IMR-90 (cell line): Measurements from ENCODE around the gene SERPINA12. TPM values are rescaled to one million over a fixed set of nuclear protein-coding genes. Genes with fewer than 3 reads are reported as not detected.

Experiments
- ATAC-seq: fragments of 200-7000 bp; cut with Tn5 transposase; 2 replicates; pipeline ENCODE4 v1.9.1; 2020; ENCODE audit warnings: low read depth, mild to moderate bottlenecking, moderate library complexity
- BruUV-seq: library from RNA; stranded (reverse); fragments of 400-500 nt; replicated peaks from 2 replicates; lab custom pipeline; 2021; lab: Mats Ljungman, UMichigan
- CTCF ChIA-PET: fragments of 300-600 bp; formaldehyde crosslinking; extraction: SDS; loops from one replicate; lab custom pipeline; 2021; ENCODE audit warnings: antibody characterized with exemption; lab: Yijun Ruan, JAX
- POLR2A ChIA-PET: fragments of 300-600 bp; sonication (Branson Sonifier 250); formaldehyde crosslinking; loops from one replicate; lab custom pipeline; 2022; ENCODE audit warnings: antibody characterized with exemption; ENCODE audit not compliant: unreplicated experiment; lab: Charles Lee
- DNase-seq: peaks from one replicate; pipeline ENCODE4 v3.0.0; 2013
- H2AFZ ChIP-seq: replicated peaks from 2 replicates; pipeline ENCODE3; 2013; ENCODE audit warnings: low read length, mild to moderate bottlenecking; ENCODE audit not compliant: poor library complexity
- H2AK5ac ChIP-seq: 2 replicates; pipeline ENCODE4 v1.6.1; 2013; ENCODE audit warnings: low read depth, low read length, inconsistent platforms
- H2AK9ac ChIP-seq: replicated peaks from 2 replicates; pipeline ENCODE3; 2013; ENCODE audit warnings: mild to moderate bottlenecking, low read depth, low read length, moderate library complexity; ENCODE audit not compliant: poor library complexity
- H2BK120ac ChIP-seq: 2 replicates; pipeline ENCODE4 v1.6.1; 2013; ENCODE audit warnings: low read depth, low read length, inconsistent platforms
- H2BK15ac ChIP-seq: 3 replicates; pipeline ENCODE4 v1.6.1; 2013; ENCODE audit warnings: low read depth, low read length, inconsistent platforms
- H2BK20ac ChIP-seq: 2 replicates; pipeline ENCODE4 v1.6.1; 2013; ENCODE audit warnings: low read depth, mild to moderate bottlenecking, inconsistent platforms, low read length, moderate library complexity
- H2BK5ac ChIP-seq: 2 replicates; pipeline ENCODE4 v1.6.1; 2013; ENCODE audit warnings: mild to moderate bottlenecking, low read depth, low read length, inconsistent platforms; ENCODE audit not compliant: poor library complexity, severe bottlenecking
- H3K14ac ChIP-seq: replicated peaks from 2 replicates; pipeline ENCODE4 v1.6.1; 2013; ENCODE audit warnings: low read depth, low read length, inconsistent platforms
- H3K18ac ChIP-seq: 2 replicates; pipeline ENCODE4 v1.6.1; 2013; ENCODE audit warnings: low read depth, low read length, control low read depth
- H3K23ac ChIP-seq: 2 replicates; pipeline ENCODE4 v1.6.1; 2013; ENCODE audit warnings: low read depth, low read length, inconsistent platforms
- H3K27ac ChIP-seq: 2 replicates; pipeline ENCODE4 v1.5.1; 2013; ENCODE audit warnings: mild to moderate bottlenecking, control low read depth, low read length; ENCODE audit not compliant: insufficient read depth
- H3K27me3 ChIP-seq: 2 replicates; pipeline ENCODE4 v1.6.1; 2013; ENCODE audit warnings: low read length; ENCODE audit not compliant: control insufficient read depth, insufficient read depth
- H3K36me3 ChIP-seq: 2 replicates; pipeline ENCODE4 v1.6.1; 2013; ENCODE audit warnings: low read length, mixed read lengths; ENCODE audit not compliant: control insufficient read depth, insufficient read depth
- H3K4ac ChIP-seq: 2 replicates; pipeline ENCODE4 v1.6.1; 2013; ENCODE audit warnings: low read depth, low read length, inconsistent platforms
- H3K4me1 ChIP-seq: 2 replicates; pipeline ENCODE4 v1.6.1; 2013; ENCODE audit warnings: low read length, mixed read lengths; ENCODE audit not compliant: control insufficient read depth, insufficient read depth
- H3K4me2 ChIP-seq: 2 replicates; pipeline ENCODE4 v1.6.1; 2013; ENCODE audit warnings: low read depth, mild to moderate bottlenecking, control low read depth, low read length, moderate library complexity
- H3K4me3 ChIP-seq: 2 replicates; pipeline ENCODE4 v1.5.1; 2013; ENCODE audit warnings: low read depth, mild to moderate bottlenecking, control low read depth, low read length, moderate library complexity; ENCODE audit not compliant: insufficient read depth
- H3K56ac ChIP-seq: 2 replicates; pipeline ENCODE4 v1.6.1; 2013; ENCODE audit warnings: low read length, inconsistent platforms; ENCODE audit not compliant: insufficient read depth; ENCODE audit errors: extremely low read depth
- H3K79me1 ChIP-seq, 2 experiments: 2 replicates each; pipeline ENCODE4 v1.6.1; 2013; ENCODE audit warnings: low read length in 2 of 2, inconsistent platforms in 1 of 2, low read depth in 1 of 2
- H3K9ac ChIP-seq: 2 replicates; pipeline ENCODE4 v1.6.1; 2013; ENCODE audit warnings: low read depth, low read length, control low read depth
- H3K9me1 ChIP-seq: 2 replicates; pipeline ENCODE4 v1.6.1; 2013; ENCODE audit warnings: low read length, inconsistent platforms; ENCODE audit not compliant: insufficient read depth
- H3K9me3 ChIP-seq: 2 replicates; pipeline ENCODE4 v1.6.1; 2013; ENCODE audit warnings: low read length; ENCODE audit not compliant: control insufficient read depth, insufficient read depth
- H4K20me1 ChIP-seq: 2 replicates; pipeline ENCODE4 v1.6.1; 2013; ENCODE audit warnings: low read length, inconsistent platforms; ENCODE audit not compliant: insufficient read depth
- H4K5ac ChIP-seq: 2 replicates; pipeline ENCODE4 v1.6.1; 2013; ENCODE audit warnings: mild to moderate bottlenecking, low read depth, low read length, control low read depth
- H4K8ac ChIP-seq, 2 experiments: 2 replicates each; pipeline ENCODE4 v1.6.1; 2013; ENCODE audit warnings: low read depth in 2 of 2, low read length in 2 of 2, control low read depth in 1 of 2, inconsistent platforms in 1 of 2
- H4K91ac ChIP-seq: 2 replicates; pipeline ENCODE4 v1.6.1; 2013; ENCODE audit warnings: low read depth, low read length, inconsistent platforms; ENCODE audit not compliant: insufficient read depth
- BHLHE40 ChIP-seq: fragments of 150-350 bp; IDR thresholded peaks from 2 replicates; pipeline ENCODE4 v1.6.1; 2016; ENCODE audit warnings: mild to moderate bottlenecking, low read depth, low read length
- CEBPB ChIP-seq: IDR thresholded peaks from 2 replicates; pipeline ENCODE4 v1.6.1; 2012; ENCODE audit warnings: low read depth, low read length, improper control_type of control experiment
- FOS ChIP-seq: fragments of 150-350 bp; IDR thresholded peaks from 2 replicates; pipeline ENCODE4 v1.6.1; 2016; ENCODE audit warnings: low read depth, low read length
- MAFK ChIP-seq: IDR thresholded peaks from 2 replicates; pipeline ENCODE4 v1.6.1; 2012; ENCODE audit warnings: low read depth, low read length, improper control_type of control experiment
- MAZ ChIP-seq: IDR thresholded peaks from 2 replicates; pipeline ENCODE4 v1.6.1; 2012; ENCODE audit warnings: low read depth, mild to moderate bottlenecking, low read length, improper control_type of control experiment, moderate library complexity, borderline replicate concordance
- MXI1 ChIP-seq: IDR thresholded peaks from 2 replicates; pipeline ENCODE4 v1.6.1; 2012; ENCODE audit warnings: low read depth, mild to moderate bottlenecking, low read length, moderate library complexity, borderline replicate concordance
- NFE2L2 ChIP-seq: fragments of 150-350 bp; IDR thresholded peaks from 2 replicates; pipeline ENCODE4 v1.6.1; 2016; ENCODE audit warnings: low read depth, mild to moderate bottlenecking, low read length
- POLR2A ChIP-seq: IDR thresholded peaks from 2 replicates; pipeline ENCODE4 v1.6.1; 2012; ENCODE audit warnings: mild to moderate bottlenecking, low read depth, low read length
- RCOR1 ChIP-seq: IDR thresholded peaks from 2 replicates; pipeline ENCODE4 v1.6.1; 2012; ENCODE audit warnings: mild to moderate bottlenecking, low read length, improper control_type of control experiment; ENCODE audit not compliant: insufficient replicate concordance
- RFX5 ChIP-seq: IDR thresholded peaks from 2 replicates; pipeline ENCODE4 v1.8.0; 2012; ENCODE audit warnings: low read depth, mild to moderate bottlenecking, low read length, moderate library complexity
- SMC3 ChIP-seq: fragments of 150-350 bp; IDR thresholded peaks from 2 replicates; pipeline ENCODE4 v1.6.1; 2016; ENCODE audit warnings: low read depth, mild to moderate bottlenecking, antibody characterized with exemption, low read length, moderate library complexity
- WGBS, 2 experiments: methylation state at CpG; one replicate each; pipeline versions ENCODE4 v1.1.5 to v1.1.7; 2013; ENCODE audit warnings: missing lambda C conversion rate in 2 of 2; ENCODE audit not compliant: insufficient read length in 1 of 2; ENCODE audit errors: extremely low coverage in 2 of 2; 5-methylcytosine and 5-hydroxymethylcytosine counted together
- dilution Hi-C: fragments of 300-500 bp; cut with HindIII; formaldehyde crosslinking; loops from one replicate; pipeline ENCODE4 v1.14.3; 2018; ENCODE audit warnings: low sequenced_read_pairs; ENCODE audit not compliant: unreplicated experiment
- in situ Hi-C: fragments of 300-500 bp; cut with MboI; formaldehyde crosslinking; loops from 3 replicates; pipeline ENCODE4 v1.14.3; 2019; ENCODE audit warnings: low sequenced_read_pairs, inconsistent platforms, mixed read lengths
- intact Hi-C: fragments of 100-400 bp; cut with micrococcal nuclease; formaldehyde crosslinking; loops from 2 replicates; pipeline ENCODE4 v1.10.0; 2022
- polyA plus RNA-seq, 3 experiments: library from polyadenylated mRNA; depleted of rRNA; stranded (reverse); fragments of >200 nt; gene quantifications; 2 replicates each; pipeline ENCODE4 v1.2.3, GENCODE V29; 2012; ENCODE audit warnings: low replicate concordance in 1 of 3
- total RNA-seq: library from RNA; depleted of rRNA; stranded (reverse); fragments of >200 nt; gene quantifications from 2 replicates; pipeline ENCODE4 v1.2.3, GENCODE V29; 2012
- TF ChIP-seq, protein P1 (sequence below): fragments of 150-350 bp; IDR thresholded peaks from 2 replicates; pipeline ENCODE4 v1.6.1; 2017; ENCODE audit warnings: mild to moderate bottlenecking, antibody characterized with exemption, low read length, low read depth
- TF ChIP-seq, protein P2 (sequence below): conservative IDR thresholded peaks from 2 replicates; pipeline ENCODE4 v1.5.1; 2012; ENCODE audit warnings: mild to moderate bottlenecking, low read depth, low read length, improper control_type of control experiment
- TF ChIP-seq, protein P3 (sequence below): fragments of 150-350 bp; IDR thresholded peaks from 2 replicates; pipeline ENCODE4 v1.6.1; 2016; ENCODE audit warnings: low read depth, mild to moderate bottlenecking, low read length, moderate library complexity, borderline replicate concordance

The SERPINA12 gene
- total and polyA plus RNA-seq, 2 of the 4 experiments (the other 2 are of a cell fraction): not detected

DNA sequence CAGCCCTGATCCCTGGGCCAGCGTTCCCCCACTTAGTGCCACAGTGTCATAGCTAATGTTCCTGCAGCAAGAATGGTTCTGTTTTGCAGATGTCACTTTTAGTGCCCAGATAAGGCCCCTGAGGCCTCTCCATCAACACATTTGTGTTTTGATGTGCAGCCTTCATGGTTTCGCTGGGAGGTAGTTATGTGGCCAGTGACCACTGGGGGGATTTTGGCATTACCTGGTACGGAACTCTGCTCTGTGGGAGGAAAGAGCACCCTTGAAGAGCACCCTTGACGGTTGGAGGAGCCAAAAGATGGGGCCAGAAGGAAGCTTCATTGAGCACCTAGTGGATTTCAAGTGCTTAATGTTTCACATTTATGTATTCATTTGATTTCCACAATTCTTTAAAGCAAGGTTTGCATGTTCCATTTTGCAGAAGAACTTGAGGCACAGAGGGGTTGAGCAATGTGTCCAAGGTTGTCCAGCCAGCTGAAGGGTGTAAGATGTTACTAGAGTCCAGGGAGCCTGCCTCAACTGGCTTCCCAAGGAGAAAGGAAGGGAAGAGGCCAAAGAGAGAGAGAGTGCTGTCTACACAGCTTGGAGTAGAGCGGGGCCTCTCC lies 69.7 kb downstream of the SERPINA12 start:
- dilution Hi-C loops: no loop called here

More for the DNA sequence above, 69.7 kb downstream of the SERPINA12 start:
- H2BK20ac ChIP-seq: no peak overlapping the region
- in situ Hi-C loops: no loop called here
- H3K27ac ChIP-seq: no peak overlapping the region
- H2BK5ac ChIP-seq: no peak overlapping the region
- no peaks in the 10 kb centered on the region for H3K4me1 ChIP-seq
- H3K9ac ChIP-seq: no peak overlapping the region
- WGBS, 2 experiments: no CpG with 5 or more reads among the region's 5 CpGs
- H3K27me3 ChIP-seq: no peaks in the 10 kb centered on the region
- no peak overlapping the region for H2BK120ac ChIP-seq
- no peaks in the 10 kb centered on the region for H3K36me3 ChIP-seq
- no peak overlapping the region for H3K18ac ChIP-seq
- TF ChIP-seq NFE2L2 (no peak), SMC3 (no peak), FOS (no peak), BHLHE40 (no peak), RCOR1 (no peak), POLR2A (no peak), RFX5 (no peak), MXI1 (no peak), MAZ (no peak), MAFK (no peak), CEBPB (no peak)
- TF ChIP-seq, protein P1, sequence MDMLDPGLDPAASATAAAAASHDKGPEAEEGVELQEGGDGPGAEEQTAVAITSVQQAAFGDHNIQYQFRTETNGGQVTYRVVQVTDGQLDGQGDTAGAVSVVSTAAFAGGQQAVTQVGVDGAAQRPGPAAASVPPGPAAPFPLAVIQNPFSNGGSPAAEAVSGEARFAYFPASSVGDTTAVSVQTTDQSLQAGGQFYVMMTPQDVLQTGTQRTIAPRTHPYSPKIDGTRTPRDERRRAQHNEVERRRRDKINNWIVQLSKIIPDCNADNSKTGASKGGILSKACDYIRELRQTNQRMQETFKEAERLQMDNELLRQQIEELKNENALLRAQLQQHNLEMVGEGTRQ: no peak
- TF ChIP-seq, protein P2, sequence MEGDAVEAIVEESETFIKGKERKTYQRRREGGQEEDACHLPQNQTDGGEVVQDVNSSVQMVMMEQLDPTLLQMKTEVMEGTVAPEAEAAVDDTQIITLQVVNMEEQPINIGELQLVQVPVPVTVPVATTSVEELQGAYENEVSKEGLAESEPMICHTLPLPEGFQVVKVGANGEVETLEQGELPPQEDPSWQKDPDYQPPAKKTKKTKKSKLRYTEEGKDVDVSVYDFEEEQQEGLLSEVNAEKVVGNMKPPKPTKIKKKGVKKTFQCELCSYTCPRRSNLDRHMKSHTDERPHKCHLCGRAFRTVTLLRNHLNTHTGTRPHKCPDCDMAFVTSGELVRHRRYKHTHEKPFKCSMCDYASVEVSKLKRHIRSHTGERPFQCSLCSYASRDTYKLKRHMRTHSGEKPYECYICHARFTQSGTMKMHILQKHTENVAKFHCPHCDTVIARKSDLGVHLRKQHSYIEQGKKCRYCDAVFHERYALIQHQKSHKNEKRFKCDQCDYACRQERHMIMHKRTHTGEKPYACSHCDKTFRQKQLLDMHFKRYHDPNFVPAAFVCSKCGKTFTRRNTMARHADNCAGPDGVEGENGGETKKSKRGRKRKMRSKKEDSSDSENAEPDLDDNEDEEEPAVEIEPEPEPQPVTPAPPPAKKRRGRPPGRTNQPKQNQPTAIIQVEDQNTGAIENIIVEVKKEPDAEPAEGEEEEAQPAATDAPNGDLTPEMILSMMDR: no peak
- TF ChIP-seq, protein P3, sequence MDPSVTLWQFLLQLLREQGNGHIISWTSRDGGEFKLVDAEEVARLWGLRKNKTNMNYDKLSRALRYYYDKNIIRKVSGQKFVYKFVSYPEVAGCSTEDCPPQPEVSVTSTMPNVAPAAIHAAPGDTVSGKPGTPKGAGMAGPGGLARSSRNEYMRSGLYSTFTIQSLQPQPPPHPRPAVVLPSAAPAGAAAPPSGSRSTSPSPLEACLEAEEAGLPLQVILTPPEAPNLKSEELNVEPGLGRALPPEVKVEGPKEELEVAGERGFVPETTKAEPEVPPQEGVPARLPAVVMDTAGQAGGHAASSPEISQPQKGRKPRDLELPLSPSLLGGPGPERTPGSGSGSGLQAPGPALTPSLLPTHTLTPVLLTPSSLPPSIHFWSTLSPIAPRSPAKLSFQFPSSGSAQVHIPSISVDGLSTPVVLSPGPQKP: no peak
- no peak overlapping the region for H4K8ac ChIP-seq
- H3K4me2 ChIP-seq: no peak overlapping the region
- H3K4me3 ChIP-seq: no peak overlapping the region
- intact Hi-C loops: no loop called here
- no peaks in the 10 kb centered on the region for H3K79me1 ChIP-seq
- ChIA-PET CTCF (interaction anchor here (1.1 kb wide), 1 partner anchor 47 kb away, joined by 3 read pairs; no protein-coding TSS in a partner anchor), POLR2A (no interaction called here)
- H2AK9ac ChIP-seq: no peak overlapping the region
- H3K14ac ChIP-seq: no peak overlapping the region
- H3K56ac ChIP-seq: no peak overlapping the region
- no peak overlapping the region for H3K4ac ChIP-seq
- H4K5ac ChIP-seq: no peak overlapping the region
- no peak for DNase-seq
- H4K91ac ChIP-seq: no peak overlapping the region
- no peak overlapping the region for H2BK15ac ChIP-seq
- H3K9me1 ChIP-seq: no peaks in the 10 kb centered on the region
- H3K9me3 ChIP-seq: peaks cover 4% of the 10 kb centered on the region; the same call in 1 of the 2 replicates
- no peaks in the 10 kb centered on the region for H4K20me1 ChIP-seq
- no TSS peak for BruUV-seq
- no peak overlapping the region for H2AFZ ChIP-seq
- no peak for ATAC-seq
- H3K23ac ChIP-seq: no peak overlapping the region
- no peak overlapping the region for H2AK5ac ChIP-seq
